H9 (cell line): ENCODE results near the gene ADCY1. TPM values are rescaled to one million over a fixed set of nuclear protein-coding genes. Genes with fewer than 3 reads are reported as not detected.
"Not testable (repeated sequence)": the region's sequence is repeated elsewhere in the genome, so short reads cannot be mapped to it uniquely, and the experiment has no call there.

Source experiments
- DNase-seq: peaks from one replicate; pipeline ENCODE4 v3.0.0-alpha.2; 2017
- H2AFZ ChIP-seq: one replicate; pipeline ENCODE4 v1.6.1; 2013; ENCODE audit warnings: mild to moderate bottlenecking, low read length, control low read depth, moderate library complexity
- H2AK5ac ChIP-seq: 2 replicates; pipeline ENCODE4 v1.6.1; 2013; ENCODE audit warnings: low read length, control low read depth, mixed read lengths; ENCODE audit not compliant: insufficient read length
- H2BK120ac ChIP-seq: one replicate; pipeline ENCODE4 v1.6.1; 2013; ENCODE audit warnings: low read depth, mild to moderate bottlenecking, low read length, control low read depth, inconsistent platforms; ENCODE audit not compliant: poor library complexity, severe bottlenecking
- H2BK12ac ChIP-seq: 2 replicates; pipeline ENCODE4 v1.6.1; 2013; ENCODE audit warnings: low read length, control low read depth, mixed read lengths, low read depth; ENCODE audit not compliant: insufficient read length
- H2BK15ac ChIP-seq: 2 replicates; pipeline ENCODE4 v1.6.1; 2013; ENCODE audit warnings: low read depth, low read length, control low read depth
- H2BK20ac ChIP-seq: one replicate; pipeline ENCODE4 v1.6.1; 2013; ENCODE audit warnings: low read depth, mild to moderate bottlenecking, low read length, control low read depth, inconsistent platforms; ENCODE audit not compliant: poor library complexity, severe bottlenecking
- H2BK5ac ChIP-seq: 2 replicates; pipeline ENCODE4 v1.6.1; 2013; ENCODE audit warnings: low read length, control low read depth, mixed read lengths; ENCODE audit not compliant: insufficient read length
- H3K14ac ChIP-seq: 2 replicates; pipeline ENCODE4 v1.6.1; 2013; ENCODE audit warnings: low read length, control low read depth; ENCODE audit not compliant: insufficient read depth
- H3K18ac ChIP-seq: 2 replicates; pipeline ENCODE4 v1.6.1; 2013; ENCODE audit warnings: low read depth, mild to moderate bottlenecking, mixed read lengths, low read length, control low read depth; ENCODE audit not compliant: insufficient read length
- H3K23ac ChIP-seq: 2 replicates; pipeline ENCODE4 v1.6.1; 2013; ENCODE audit warnings: low read length, control low read depth, mixed read lengths, low read depth; ENCODE audit not compliant: insufficient read length
- H3K23me2 ChIP-seq: 2 replicates; pipeline ENCODE4 v1.6.1; 2013; ENCODE audit warnings: low read depth, mild to moderate bottlenecking, mixed read lengths, low read length, control low read depth; ENCODE audit not compliant: insufficient read length, poor library complexity, severe bottlenecking
- H3K27ac ChIP-seq: 2 replicates; pipeline ENCODE4 v1.5.1; 2013; ENCODE audit warnings: low read length, control low read depth, mixed read lengths, low read depth; ENCODE audit not compliant: insufficient read length
- H3K27me3 ChIP-seq: 2 replicates; pipeline ENCODE4 v1.6.1; 2013; ENCODE audit warnings: low read length, control low read depth, inconsistent platforms; ENCODE audit not compliant: insufficient read depth
- H3K4ac ChIP-seq: 2 replicates; pipeline ENCODE4 v1.6.1; 2013; ENCODE audit warnings: low read depth, mild to moderate bottlenecking, control low read depth, inconsistent platforms, low read length, moderate library complexity
- H3K4me1 ChIP-seq: 2 replicates; pipeline ENCODE4 v1.6.1; 2013; ENCODE audit warnings: low read length, control low read depth, inconsistent platforms; ENCODE audit not compliant: insufficient read depth
- H3K4me2 ChIP-seq: 2 replicates; pipeline ENCODE4 v1.6.1; 2013; ENCODE audit warnings: low read length, control low read depth, mixed read lengths; ENCODE audit not compliant: insufficient read length, insufficient read depth
- H3K56ac ChIP-seq: 2 replicates; pipeline ENCODE4 v1.6.1; 2013; ENCODE audit warnings: low read depth, mild to moderate bottlenecking, mixed read lengths, low read length, control low read depth; ENCODE audit not compliant: insufficient read length
- H3K79me1 ChIP-seq: 2 replicates; pipeline ENCODE4 v1.6.1; 2013; ENCODE audit warnings: low read depth, mild to moderate bottlenecking, moderate library complexity, low read length, control low read depth, inconsistent platforms; ENCODE audit not compliant: insufficient read depth, poor library complexity, severe bottlenecking
- H3K79me2 ChIP-seq: 2 replicates; pipeline ENCODE4 v1.6.1; 2013; ENCODE audit warnings: low read length, control low read depth, inconsistent platforms; ENCODE audit not compliant: insufficient read depth
- H3K9ac ChIP-seq: 2 replicates; pipeline ENCODE4 v1.6.1; 2013; ENCODE audit warnings: low read length, control low read depth, mixed read lengths; ENCODE audit not compliant: insufficient read length; ENCODE audit errors: extremely low read depth
- H3K9me3 ChIP-seq: one replicate; pipeline ENCODE4 v1.6.1; 2013; ENCODE audit warnings: low read depth, low read length, inconsistent platforms; ENCODE audit not compliant: control insufficient read depth
- H3T11ph ChIP-seq: one replicate; pipeline ENCODE4 v1.6.1; 2013; ENCODE audit warnings: mild to moderate bottlenecking, low read length, control low read depth, inconsistent platforms
- H4K20me1 ChIP-seq: one replicate; pipeline ENCODE4 v1.6.1; 2013; ENCODE audit not compliant: control insufficient read depth, insufficient read length, insufficient read depth
- H4K5ac ChIP-seq: 2 replicates; pipeline ENCODE4 v1.6.1; 2013; ENCODE audit warnings: low read depth, mild to moderate bottlenecking, mixed read lengths, low read length, control low read depth; ENCODE audit not compliant: insufficient read length
- H4K8ac ChIP-seq: replicated peaks from 2 replicates; pipeline ENCODE4 v1.6.1; 2013; ENCODE audit warnings: low read length, control low read depth, mixed read lengths, low read depth; ENCODE audit not compliant: insufficient read length
- H4K91ac ChIP-seq: 2 replicates; pipeline ENCODE4 v1.6.1; 2013; ENCODE audit warnings: low read depth, mild to moderate bottlenecking, moderate library complexity, mixed read lengths, low read length, control low read depth; ENCODE audit not compliant: insufficient read length
- H3K27ac Mint-ChIP-seq, 3 experiments: 2 replicates in 2 of 3; 3 replicates in 1 of 3; pipeline ENCODE4 v1.8.0; 2020 to 2021; ENCODE audit warnings: mixed read lengths in 3 of 3, mild to moderate bottlenecking in 1 of 3, moderate library complexity in 1 of 3
- H3K27me3 Mint-ChIP-seq: 2 replicates; pipeline ENCODE4 v1.8.0; 2021; ENCODE audit warnings: low read depth, mild to moderate bottlenecking, moderate library complexity, mixed read lengths
- H3K36me3 Mint-ChIP-seq, 3 experiments: 2 replicates in 2 of 3; 3 replicates in 1 of 3; pipeline ENCODE4 v1.8.0; 2020 to 2021; ENCODE audit warnings: low read depth in 3 of 3, mixed read lengths in 3 of 3; ENCODE audit not compliant: insufficient read depth in 1 of 3
- H3K4me1 Mint-ChIP-seq, 2 experiments: 2 replicates each; pipeline ENCODE4 v1.8.0; 2020; ENCODE audit warnings: mixed read lengths in 2 of 2
- H3K4me3 Mint-ChIP-seq, 2 experiments: 2 replicates in 1 of 2; 3 replicates in 1 of 2; pipeline ENCODE4 v1.8.0; 2020 to 2021; ENCODE audit warnings: mild to moderate bottlenecking in 2 of 2, mixed read lengths in 2 of 2, moderate library complexity in 1 of 2
- H3K9me3 Mint-ChIP-seq, 2 experiments: 2 replicates in 1 of 2; 3 replicates in 1 of 2; pipeline ENCODE4 v1.8.0; 2020; ENCODE audit warnings: mild to moderate bottlenecking in 2 of 2, mixed read lengths in 2 of 2, moderate library complexity in 1 of 2
- WGBS: extraction: QIAGEN DNeasy Blood & Tissue Kit; methylation state at CpG from one replicate; pipeline ENCODE4 v1.1.7; 2013; ENCODE audit warnings: missing lambda C conversion rate, low lambda C conversion rate, mixed read lengths; ENCODE audit not compliant: insufficient read length; ENCODE audit errors: extremely low coverage; 5-methylcytosine and 5-hydroxymethylcytosine counted together
- total RNA-seq: library from RNA; stranded (reverse); gene quantifications from 2 replicates; pipeline ENCODE4 v1.2.1, GENCODE V29; 2021

Gene ADCY1
- total RNA-seq, 1 experiment from 2014 or later, result 21.6 TPM

DNA sequence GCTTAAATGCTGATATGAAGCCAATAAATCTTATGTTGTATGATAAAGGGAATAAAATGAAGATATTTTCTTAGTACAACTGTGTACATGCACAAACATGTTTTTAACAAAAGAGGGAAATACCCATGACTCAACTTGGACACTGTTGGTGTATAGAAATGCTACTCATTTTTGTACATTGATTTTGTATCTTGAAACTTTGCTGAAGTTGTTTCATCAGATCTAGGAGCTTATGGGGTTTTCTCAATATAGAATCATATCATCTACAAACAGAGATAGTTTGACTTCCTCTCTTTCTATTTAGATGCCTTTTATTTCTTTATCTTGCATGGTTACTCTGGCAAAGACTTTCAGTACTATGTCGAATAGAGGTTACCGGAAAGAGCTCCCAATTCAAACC lies 25.3 kb upstream of the ADCY1 start:
- not testable (repeated sequence) for H3K79me1 ChIP-seq, H3K23ac ChIP-seq, H3K27me3 Mint-ChIP-seq, H3K4me3 Mint-ChIP-seq, H4K5ac ChIP-seq, H3K56ac ChIP-seq, H4K91ac ChIP-seq, H3K18ac ChIP-seq, H4K20me1 ChIP-seq, H3K79me2 ChIP-seq, DNase-seq, H2BK20ac ChIP-seq, H2BK5ac ChIP-seq, H3K9me3 Mint-ChIP-seq, H3K27me3 ChIP-seq, H2BK120ac ChIP-seq, H2AFZ ChIP-seq, H3K14ac ChIP-seq, H3T11ph ChIP-seq, H3K27ac Mint-ChIP-seq, H3K4me1 ChIP-seq, H3K4me1 Mint-ChIP-seq, H2BK15ac ChIP-seq, H3K27ac ChIP-seq, H2AK5ac ChIP-seq, H4K8ac ChIP-seq, H3K9ac ChIP-seq, H2BK12ac ChIP-seq, H3K4ac ChIP-seq, H3K9me3 ChIP-seq, H3K4me2 ChIP-seq, H3K23me2 ChIP-seq, H3K36me3 Mint-ChIP-seq
- no CpG with 5 or more reads among the region's 2 CpGs for WGBS
